ENCODE results near the gene TNNC2.

The TNNC2 gene

DNA sequence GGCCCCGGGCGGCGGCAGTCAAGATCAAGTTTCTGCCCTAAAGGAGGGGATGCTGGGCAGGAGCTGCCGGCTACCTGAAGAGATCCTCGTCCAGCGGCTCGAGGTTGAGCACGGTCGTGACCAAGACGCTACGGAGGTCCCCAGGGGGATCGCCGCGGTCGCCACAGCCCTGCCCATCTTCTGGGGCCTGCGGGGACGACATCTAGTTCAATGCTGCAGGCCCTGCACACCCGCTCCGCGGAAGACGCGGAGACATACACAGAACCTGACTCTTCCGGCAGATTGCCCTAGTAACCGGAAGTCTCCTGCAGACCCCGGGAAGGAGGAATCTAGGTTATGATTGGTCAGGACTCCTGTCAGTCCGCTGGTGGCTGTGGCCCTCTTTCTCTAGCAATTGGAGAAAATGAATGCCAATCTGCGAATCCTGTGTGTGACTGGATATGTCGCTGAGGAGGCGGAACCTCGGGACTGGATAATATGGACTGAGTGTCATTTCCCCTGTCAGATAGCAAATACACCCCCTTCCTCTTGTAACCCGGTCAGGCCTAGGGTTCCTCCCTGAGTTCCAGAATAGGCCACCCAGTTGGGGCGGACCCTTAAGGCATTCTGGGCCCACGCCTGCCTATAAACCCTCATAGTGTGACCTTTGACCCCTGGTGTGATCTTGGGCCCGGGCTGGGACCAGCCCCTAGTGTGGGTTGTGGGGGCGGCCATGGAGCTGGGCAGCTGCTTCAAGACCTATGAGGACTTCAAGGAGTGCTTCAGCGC lies 30.2 kb upstream of the TNNC2 start, which contains the start of the genes ACOT8 and ZSWIM3:
Gene ACOT8, minus strand, starts transcription at position 279 of the 768 bp plus-strand sequence. Its CDS starts 77 bp downstream, at position 202.
Gene ZSWIM3, plus strand, starts transcription at position 501 of the 768 bp plus-strand sequence. Its CDS starts 212 bp downstream, at position 713.
- TF ChIP-seq, protein P1, sequence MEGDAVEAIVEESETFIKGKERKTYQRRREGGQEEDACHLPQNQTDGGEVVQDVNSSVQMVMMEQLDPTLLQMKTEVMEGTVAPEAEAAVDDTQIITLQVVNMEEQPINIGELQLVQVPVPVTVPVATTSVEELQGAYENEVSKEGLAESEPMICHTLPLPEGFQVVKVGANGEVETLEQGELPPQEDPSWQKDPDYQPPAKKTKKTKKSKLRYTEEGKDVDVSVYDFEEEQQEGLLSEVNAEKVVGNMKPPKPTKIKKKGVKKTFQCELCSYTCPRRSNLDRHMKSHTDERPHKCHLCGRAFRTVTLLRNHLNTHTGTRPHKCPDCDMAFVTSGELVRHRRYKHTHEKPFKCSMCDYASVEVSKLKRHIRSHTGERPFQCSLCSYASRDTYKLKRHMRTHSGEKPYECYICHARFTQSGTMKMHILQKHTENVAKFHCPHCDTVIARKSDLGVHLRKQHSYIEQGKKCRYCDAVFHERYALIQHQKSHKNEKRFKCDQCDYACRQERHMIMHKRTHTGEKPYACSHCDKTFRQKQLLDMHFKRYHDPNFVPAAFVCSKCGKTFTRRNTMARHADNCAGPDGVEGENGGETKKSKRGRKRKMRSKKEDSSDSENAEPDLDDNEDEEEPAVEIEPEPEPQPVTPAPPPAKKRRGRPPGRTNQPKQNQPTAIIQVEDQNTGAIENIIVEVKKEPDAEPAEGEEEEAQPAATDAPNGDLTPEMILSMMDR (conservative IDR thresholded peaks at IDR 0.05; ENCODE audit: low read length): no peak
- DNase-seq (ENCODE audit: low read depth): peak; percentile 100
- peak within 1 kb of the TSS; percentile 92 for H3K4me3 ChIP-seq (ENCODE audit: low read length)

DNA sequence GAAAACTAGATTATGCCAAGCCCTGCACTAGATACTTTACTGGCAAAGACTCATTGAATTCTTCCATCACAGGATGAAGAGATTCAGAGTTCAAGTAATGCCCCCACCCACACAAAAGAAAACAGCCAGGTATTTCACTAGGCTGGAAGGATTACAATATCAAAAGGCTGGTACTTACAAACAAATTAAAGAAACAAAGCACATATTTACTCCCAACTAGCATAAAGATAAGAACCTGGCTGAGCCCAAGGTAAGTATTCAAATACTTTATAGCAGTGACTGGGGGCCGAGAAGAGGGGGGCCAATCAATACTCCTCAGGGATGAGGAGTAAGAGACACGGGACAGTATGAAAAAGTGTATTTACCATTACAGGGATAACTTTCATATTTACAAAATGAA lies 26.4 kb upstream of the TNNC2 start:
- no peak for DNase-seq (ENCODE audit: low read depth)
- H3K4me3 ChIP-seq (ENCODE audit: low read length): no peak overlapping the region
- TF ChIP-seq, protein P1 (conservative IDR thresholded peaks at IDR 0.05; ENCODE audit: low read length): no peak

DNA sequence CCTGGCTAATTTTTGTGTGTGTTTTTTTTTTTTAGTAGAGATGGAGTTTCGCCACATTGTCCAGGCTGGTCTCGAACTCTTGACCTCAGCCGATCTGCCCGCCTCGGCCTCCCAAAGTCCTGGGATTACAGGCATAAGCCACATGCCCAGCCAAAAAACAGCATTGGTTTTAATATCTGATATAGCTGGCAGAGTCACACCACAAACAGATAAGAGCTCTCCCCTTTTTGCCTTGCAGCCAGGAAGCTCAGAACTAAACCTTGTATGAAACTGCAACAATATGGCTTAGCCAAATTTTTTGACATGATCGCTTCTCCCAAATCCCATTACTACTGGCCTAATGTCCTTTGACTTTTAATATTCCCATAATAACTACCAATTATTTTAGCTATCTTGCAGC lies 25.2 kb upstream of the TNNC2 start:
- no peak overlapping the region for H3K4me3 ChIP-seq (ENCODE audit: low read length)
- DNase-seq (ENCODE audit: low read depth): no peak
- TF ChIP-seq, protein P1 (conservative IDR thresholded peaks at IDR 0.05; ENCODE audit: low read length): no peak

DNA sequence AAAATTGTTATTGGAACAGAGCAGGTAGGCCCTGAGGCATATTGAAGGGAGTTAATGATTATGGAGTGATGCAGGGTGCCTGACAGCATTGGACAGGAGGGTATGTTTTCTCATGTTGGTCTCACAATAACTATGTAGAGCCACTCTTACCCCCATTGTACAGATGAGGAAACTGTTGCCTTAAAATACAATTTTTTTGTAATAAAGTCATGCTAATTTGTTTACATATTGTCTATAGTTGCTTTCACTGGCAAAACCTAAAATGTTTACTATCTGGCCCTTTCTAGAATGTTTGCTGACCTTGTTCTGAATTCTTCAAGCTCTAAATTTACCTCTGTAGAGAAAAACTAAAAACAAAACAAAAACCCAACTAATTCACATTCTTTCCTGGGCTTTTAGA lies 24.4 kb upstream of the TNNC2 start:
- H3K4me3 ChIP-seq (ENCODE audit: low read length): no peak overlapping the region
- TF ChIP-seq, protein P1 (conservative IDR thresholded peaks at IDR 0.05; ENCODE audit: low read length): no peak
- DNase-seq (ENCODE audit: low read depth): no peak

DNA sequence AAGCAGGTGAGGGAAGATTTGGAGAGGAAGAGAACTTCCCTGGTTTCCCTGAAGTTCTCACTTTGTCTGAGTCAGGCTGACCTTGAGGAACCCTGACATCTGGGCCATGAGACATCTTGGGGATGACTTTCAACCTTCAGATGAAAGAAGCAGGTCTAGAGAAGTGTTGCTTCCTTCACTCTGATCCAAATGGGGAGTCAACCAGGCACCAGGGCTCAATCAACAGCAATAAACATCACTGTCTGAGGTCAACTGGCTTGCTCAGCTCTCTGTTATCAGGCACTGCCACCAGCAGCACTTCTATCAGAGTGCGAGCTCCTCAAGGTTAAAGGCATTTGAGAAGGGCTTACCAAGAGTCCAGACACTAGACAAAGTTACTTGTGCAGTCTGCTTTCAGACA lies 23.8 kb upstream of the TNNC2 start:
- no peak overlapping the region for H3K4me3 ChIP-seq (ENCODE audit: low read length)
- TF ChIP-seq, protein P1 (conservative IDR thresholded peaks at IDR 0.05; ENCODE audit: low read length): no peak
- DNase-seq (ENCODE audit: low read depth): no peak

DNA sequence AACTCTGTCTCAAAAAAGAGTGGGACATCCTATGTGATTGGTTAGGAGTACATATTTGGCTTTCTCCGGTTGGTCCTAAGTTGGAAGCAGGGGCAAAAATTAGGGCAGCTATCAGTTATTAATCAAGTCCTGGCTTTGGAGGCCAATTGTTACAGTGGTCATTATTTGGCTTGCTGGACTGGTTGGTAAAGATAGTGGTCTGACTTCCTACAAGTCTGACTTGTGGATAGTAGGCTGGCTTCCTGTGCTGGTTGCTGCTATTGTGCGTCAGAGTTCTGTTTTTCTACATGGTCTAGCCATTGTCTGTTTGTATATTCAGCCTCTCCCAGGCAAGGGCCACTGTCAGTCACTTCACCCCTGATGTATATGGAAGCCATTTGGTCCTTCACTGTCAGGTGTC lies 23.1 kb upstream of the TNNC2 start:
- DNase-seq (ENCODE audit: low read depth): no peak
- TF ChIP-seq, protein P1 (conservative IDR thresholded peaks at IDR 0.05; ENCODE audit: low read length): no peak
- H3K4me3 ChIP-seq (ENCODE audit: low read length): no peak overlapping the region

DNA sequence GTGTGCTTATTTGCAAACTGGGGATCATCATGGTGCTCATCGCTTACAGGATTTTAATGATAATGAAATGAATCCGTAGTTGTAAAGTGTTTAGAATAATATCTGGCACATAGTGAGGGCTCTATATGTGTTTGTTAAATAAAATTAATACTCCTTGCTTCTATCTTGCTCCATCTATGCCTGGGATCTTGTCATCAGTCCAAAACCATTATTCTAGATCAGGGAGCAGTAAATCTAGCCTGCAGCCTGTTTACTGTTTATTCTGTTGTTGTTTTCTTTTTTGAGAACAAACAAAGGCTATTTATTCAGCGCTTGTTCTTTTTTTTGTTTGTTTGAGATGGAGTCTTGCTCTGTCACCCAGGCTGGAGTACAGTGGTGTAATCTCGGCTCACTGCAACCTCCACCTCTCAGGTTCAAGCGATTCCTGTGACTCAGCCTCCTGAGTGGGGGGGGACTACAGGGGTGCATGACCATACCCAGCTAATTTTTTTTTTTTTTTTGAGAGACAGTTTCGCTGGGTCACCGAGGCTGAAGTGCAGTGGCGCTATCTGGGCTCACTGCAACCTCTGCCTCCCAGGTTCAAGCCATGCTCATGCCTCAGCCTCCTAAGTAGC lies 22.0 kb upstream of the TNNC2 start:
- H3K4me3 ChIP-seq (ENCODE audit: low read length): no peak overlapping the region
- TF ChIP-seq, protein P1 (conservative IDR thresholded peaks at IDR 0.05; ENCODE audit: low read length): no peak
- no peak for DNase-seq (ENCODE audit: low read depth)

Measured in AG10803 (cell line).